Measurements from ENCODE around the gene FBXO28. TPM values are rescaled to one million over a fixed set of nuclear protein-coding genes. Genes with fewer than 3 reads are reported as not detected.

The FBXO28 gene
- total RNA-seq, 1 experiment from 2014 or later: 45.8 TPM

GRCh38 chr1:224089583-224089982 lies 24.3 kb upstream of the FBXO28 start:
- H3K4me3 ChIP-seq (ENCODE audit: low read depth, low read length, poor library complexity, severe bottlenecking): no peak overlapping the region
- no peaks in the 10 kb centered on the region for H3K36me3 ChIP-seq (ENCODE audit: insufficient read depth, low read length, poor library complexity, severe bottlenecking)
- ChIA-PET POLR2A (ENCODE audit: low non-redundant PET) (no interaction called here), CTCF (no interaction called here)
- intact Hi-C loops (cut with micrococcal nuclease; ENCODE audit: unreplicated experiment): no loop called here
- peaks cover 2% of the 10 kb centered on the region for H3K4me1 ChIP-seq (ENCODE audit: insufficient read depth, low read length, poor library complexity, severe bottlenecking)
- H3K27me3 ChIP-seq (replicated peaks; ENCODE audit: insufficient read depth, low read depth, low read length, poor library complexity): no peaks in the 10 kb centered on the region
- no peak for DNase-seq (ENCODE audit: low spot score)
- H3K9me3 ChIP-seq (ENCODE audit: low read depth, low read length, poor library complexity, severe bottlenecking): no peaks in the 10 kb centered on the region
- H3K27ac ChIP-seq (ENCODE audit: low read depth, low read length, poor library complexity, severe bottlenecking): no peak overlapping the region
- TF ChIP-seq EZH2 (IDR thresholded peaks at IDR 0.05; ENCODE audit: borderline replicate concordance, low read depth, low read length, poor library complexity, severe bottlenecking) (no peak), CTCF (conservative IDR thresholded peaks at IDR 0.05; ENCODE audit: low read depth, low read length) (no peak)
- BruUV-seq (replicated peaks): no TSS peak

DNA sequence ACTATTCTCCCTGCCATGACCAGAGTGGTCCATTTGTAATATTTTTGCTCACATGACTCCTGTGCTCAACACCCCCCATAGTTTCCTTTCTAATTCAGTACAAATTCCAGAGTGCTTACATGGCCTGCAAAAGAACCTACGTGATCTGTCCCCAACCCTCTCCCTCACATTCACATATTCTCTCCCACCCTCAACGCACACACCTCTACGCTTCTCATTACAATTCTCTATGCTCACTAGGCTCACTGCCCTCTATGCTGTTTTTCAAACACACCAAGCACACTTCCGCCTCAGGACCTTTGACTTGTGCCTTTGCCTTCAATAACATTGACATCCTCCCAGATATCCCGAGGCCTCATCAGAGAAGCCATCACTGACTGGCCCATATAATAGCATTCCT lies 23.8 kb upstream of the FBXO28 start:
- TF ChIP-seq CTCF (conservative IDR thresholded peaks at IDR 0.05; ENCODE audit: low read depth, low read length): no peak
- no peak for TF ChIP-seq EZH2 (IDR thresholded peaks at IDR 0.05; ENCODE audit: borderline replicate concordance, low read depth, low read length, poor library complexity, severe bottlenecking)
- intact Hi-C loops (cut with micrococcal nuclease; ENCODE audit: unreplicated experiment): no loop called here
- ChIA-PET POLR2A (ENCODE audit: low non-redundant PET) (no interaction called here), CTCF (no interaction called here)
- H3K4me1 ChIP-seq (ENCODE audit: insufficient read depth, low read length, poor library complexity, severe bottlenecking): peaks cover 2% of the 10 kb centered on the region
- H3K9me3 ChIP-seq (ENCODE audit: low read depth, low read length, poor library complexity, severe bottlenecking): no peaks in the 10 kb centered on the region
- DNase-seq (ENCODE audit: low spot score): no peak
- H3K27me3 ChIP-seq (replicated peaks; ENCODE audit: insufficient read depth, low read depth, low read length, poor library complexity): no peaks in the 10 kb centered on the region
- BruUV-seq (replicated peaks): no TSS peak
- H3K27ac ChIP-seq (ENCODE audit: low read depth, low read length, poor library complexity, severe bottlenecking): no peak overlapping the region
- H3K36me3 ChIP-seq (ENCODE audit: insufficient read depth, low read length, poor library complexity, severe bottlenecking): no peaks in the 10 kb centered on the region
- H3K4me3 ChIP-seq (ENCODE audit: low read depth, low read length, poor library complexity, severe bottlenecking): no peak overlapping the region

- CTCF ChIA-PET: no interaction called here
- DNase-seq (ENCODE audit: low spot score): no peak
- intact Hi-C loops (cut with micrococcal nuclease; ENCODE audit: unreplicated experiment): no loop called here
- Histone ChIP-seq H3K27me3 (replicated peaks; ENCODE audit: insufficient read depth, low read depth, low read length, poor library complexity) (no peaks in the 10 kb centered on the region), H3K9me3 (ENCODE audit: low read depth, low read length, poor library complexity, severe bottlenecking) (no peaks in the 10 kb centered on the region), H3K27ac (ENCODE audit: low read depth, low read length, poor library complexity, severe bottlenecking) (no peak overlapping the region), H3K4me3 (ENCODE audit: low read depth, low read length, poor library complexity, severe bottlenecking) (no peak overlapping the region), H3K36me3 (ENCODE audit: insufficient read depth, low read length, poor library complexity, severe bottlenecking) (no peaks in the 10 kb centered on the region), H3K4me1 (ENCODE audit: insufficient read depth, low read length, poor library complexity, severe bottlenecking) (peaks cover under 1% of the 10 kb centered on the region)
- TF ChIP-seq EZH2 (IDR thresholded peaks at IDR 0.05; ENCODE audit: borderline replicate concordance, low read depth, low read length, poor library complexity, severe bottlenecking) (no peak), CTCF (conservative IDR thresholded peaks at IDR 0.05; ENCODE audit: low read depth, low read length) (no peak)
- POLR2A ChIA-PET (ENCODE audit: low non-redundant PET): no interaction called here
- BruUV-seq (replicated peaks): no TSS peak
Observed at GRCh38 chr1:224092111-224092510, 21.8 kb upstream of the FBXO28 start.
